ENCODE results near the gene MAFF.
"Not testable (repeated sequence)": the region's sequence is repeated elsewhere in the genome, so short reads cannot be mapped to it uniquely, and the experiment has no call there.

MAFF gene

DNA sequence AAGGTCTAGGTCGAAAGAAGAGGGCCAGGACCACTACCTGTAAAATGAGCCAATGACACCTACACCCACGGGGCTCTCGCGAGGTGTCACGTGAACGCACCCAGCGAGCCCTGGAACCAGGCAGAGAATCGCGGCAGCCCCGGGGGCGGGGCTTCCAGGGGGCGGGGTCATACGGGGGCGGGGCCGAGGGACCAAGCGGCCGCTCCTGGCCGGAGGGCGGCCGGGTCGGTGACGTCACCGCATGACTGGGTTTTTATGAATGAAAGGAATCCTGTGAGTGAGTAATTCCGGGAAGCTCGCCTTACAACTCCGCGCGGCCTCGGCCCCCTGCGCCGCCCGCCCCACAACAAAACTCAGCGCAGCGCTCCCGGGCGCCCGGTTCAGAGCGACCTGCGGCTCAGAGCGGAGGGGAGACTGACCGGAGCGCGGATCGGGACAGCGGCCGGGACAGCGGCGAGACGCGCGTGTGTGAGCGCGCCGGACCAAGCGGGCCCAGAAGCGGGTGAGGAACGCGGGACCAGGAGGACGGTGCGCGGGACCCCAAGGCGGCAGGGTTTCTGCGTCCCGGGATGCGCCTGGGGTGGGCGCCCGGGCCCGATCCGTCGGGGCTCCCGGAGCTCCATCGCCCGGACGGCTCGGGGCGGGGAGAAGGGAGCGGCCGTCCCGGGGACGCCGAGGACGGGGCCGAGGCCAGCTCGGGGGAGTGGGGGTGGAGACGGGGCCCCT lies at the start of gene MAFF:
TSS of gene MAFF (plus strand) at position 284 of the 726 bp plus-strand sequence. CDS start 11,860 bp downstream, outside the sequence.
- peak; percentile 83 for DNase-seq

DNA sequence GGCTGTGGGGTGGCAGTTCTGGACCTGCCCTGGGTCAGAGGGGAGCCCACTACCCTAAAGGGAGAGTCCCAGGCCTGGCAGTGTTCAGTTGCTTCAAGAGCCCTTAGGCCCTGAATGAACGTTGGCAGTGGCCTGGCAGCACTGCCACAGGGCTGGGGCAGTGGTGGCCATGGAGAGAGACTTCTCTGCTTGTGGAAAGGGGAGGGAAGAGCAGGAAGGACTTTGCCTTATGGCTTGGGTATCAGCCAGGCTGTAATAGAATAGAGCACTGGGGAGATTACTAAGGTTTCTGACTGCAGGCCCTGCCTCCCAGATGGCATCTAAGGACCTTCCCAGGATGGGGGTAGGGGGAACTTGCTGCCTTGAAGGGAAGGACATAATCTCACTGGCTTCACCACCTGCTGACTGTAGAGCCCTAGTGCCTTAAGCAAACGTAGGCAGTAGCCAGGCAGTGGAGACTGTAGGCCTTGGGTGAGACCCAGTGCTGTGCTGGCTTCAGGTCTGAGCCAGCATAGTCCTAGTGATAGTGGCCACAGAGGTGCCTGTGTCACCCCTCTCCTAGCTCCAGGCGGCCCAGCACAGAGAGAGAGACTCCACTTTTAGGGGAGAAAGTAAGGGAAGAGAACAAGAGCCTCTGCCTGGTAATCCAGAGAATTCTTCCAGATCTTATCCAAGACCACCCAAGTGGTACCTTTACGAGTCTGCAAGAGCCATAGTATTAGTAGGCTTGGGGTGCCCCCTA lies 47.8 kb upstream of the MAFF start:
- no peak for DNase-seq

DNA sequence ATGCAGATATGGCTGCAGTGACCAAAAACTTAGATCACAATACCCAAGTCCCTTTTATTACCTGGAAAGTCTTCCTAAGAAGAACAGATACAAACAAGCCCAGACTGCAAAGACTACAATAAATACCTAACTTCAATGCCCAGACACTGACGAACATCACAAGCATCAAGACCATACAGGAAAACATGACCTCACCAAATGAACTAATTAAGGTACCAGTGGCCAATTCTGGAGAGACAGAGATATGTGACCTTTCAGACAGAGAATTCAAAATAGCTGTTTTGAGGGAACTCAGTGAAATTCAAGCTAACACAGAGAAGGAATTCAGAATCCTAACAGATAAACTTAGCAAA lies 47.3 kb upstream of the MAFF start:
- not testable (repeated sequence) for DNase-seq

DNA sequence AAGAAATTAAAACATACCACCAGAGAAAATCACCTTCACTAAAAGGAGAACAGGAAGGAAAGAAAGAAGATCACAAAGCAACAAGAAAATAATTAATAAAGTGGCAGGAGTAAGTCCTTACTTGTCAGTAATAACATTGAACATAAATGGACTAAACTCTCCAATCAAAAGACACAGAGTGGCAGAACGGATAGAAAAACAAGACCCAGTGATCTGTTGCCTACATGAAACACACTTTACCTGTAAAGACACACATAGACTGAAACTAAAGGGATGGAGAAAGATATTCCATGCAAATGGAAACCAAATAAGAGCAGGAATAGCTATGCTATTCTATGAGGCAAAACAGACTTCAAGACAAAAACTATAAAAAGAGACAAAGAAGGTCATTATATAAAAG lies 46.1 kb upstream of the MAFF start:
- DNase-seq, result no peak

DNA sequence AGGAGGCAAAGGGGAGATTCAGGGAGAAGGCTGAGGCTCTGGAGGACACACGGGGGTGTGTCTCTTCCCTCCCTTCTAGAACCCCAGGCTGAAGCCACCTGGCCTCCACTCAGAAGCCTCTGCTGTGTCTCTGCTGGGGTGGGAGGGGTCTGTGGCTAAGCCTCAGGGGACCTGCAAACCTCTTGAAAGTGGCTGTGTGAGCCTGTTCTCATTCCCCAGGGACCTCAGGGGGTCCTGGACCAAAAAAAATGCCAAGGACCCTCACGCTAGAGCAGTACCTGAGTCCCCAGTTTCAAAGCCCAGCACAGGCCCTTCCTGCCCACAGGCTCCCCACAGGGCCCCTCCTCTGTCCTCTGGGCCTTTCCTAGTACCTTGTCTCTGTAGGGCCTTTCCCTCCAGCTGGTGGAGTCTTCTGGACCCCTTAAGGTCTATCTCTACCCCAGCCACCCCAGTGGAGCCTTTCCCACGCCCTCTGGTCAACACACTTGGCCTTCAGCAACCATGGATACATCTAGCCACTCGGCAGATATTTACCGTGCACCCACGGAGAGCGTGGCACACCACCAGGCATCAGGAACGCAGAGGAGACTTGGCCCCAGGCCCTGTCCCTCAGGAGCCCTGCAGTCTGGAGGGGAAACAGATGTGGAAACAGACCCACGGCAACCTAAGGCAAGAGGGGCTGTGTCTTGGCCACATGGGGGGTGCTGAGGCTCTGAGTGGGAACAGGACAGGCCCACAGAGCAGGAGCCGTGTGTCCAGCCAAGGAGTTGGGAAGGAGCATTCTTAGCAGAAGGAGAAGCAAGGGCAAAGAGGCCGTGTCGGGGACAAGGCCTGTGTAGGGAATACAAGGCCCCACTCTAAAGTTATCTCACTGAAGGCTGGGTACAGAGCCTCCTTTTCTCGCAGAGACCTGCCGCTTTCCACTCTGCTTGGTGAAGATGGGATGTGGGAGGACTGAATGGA lies 38.6 kb upstream of the MAFF start:
- DNase-seq, result no peak

DNA sequence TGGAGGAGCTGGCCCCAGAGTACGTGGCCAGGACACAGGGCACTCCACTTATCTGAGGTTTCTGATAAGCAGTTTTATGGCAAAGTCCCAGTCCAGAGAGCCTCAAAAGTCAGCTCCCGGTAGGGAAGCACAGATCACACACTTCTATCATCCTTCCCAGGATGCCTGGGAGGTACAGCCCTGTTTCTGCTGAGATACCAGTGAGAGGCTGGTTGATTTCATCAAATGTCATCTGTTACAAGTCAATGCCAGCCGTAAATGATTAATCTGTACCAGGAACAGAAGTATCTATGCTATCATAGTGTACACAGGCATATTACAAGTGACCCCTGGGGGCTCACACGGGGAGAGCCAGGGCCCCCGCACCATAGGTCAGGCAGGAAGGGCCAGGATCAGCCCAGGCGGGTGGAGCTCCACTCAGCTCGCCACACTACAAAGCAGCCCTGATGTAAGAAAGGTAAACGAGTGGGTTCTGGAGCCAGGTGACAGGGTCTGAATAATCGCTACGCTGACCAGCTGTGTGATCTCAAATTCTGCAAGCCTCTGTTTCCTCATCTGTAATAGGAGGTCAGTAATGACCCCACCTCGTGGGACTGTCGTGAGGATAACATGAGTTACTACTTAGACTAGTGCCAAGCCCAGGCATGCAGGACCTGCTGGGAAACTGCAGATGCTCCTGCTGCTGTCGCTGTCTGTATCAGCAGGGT lies 37.8 kb upstream of the MAFF start:
- DNase-seq, result no peak

DNA sequence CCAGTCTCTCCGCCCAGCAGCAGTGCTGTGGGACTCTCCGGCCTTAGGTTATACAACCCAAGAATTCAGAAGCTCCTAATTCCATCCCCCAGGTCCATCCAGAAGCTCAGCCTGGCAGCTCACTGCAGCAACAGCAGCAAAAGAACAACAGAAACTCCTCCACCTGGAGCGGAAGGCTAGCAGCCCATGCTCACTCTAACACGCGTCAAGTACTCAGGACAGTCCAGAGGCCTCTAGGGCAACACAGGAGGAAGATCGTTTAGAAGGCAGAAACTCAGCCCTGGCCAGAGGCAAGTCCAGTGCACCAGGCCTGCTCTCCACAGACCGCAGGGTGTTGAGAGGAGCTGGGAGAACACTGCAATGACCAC lies 37.3 kb upstream of the MAFF start:
- DNase-seq, result no peak

DNA sequence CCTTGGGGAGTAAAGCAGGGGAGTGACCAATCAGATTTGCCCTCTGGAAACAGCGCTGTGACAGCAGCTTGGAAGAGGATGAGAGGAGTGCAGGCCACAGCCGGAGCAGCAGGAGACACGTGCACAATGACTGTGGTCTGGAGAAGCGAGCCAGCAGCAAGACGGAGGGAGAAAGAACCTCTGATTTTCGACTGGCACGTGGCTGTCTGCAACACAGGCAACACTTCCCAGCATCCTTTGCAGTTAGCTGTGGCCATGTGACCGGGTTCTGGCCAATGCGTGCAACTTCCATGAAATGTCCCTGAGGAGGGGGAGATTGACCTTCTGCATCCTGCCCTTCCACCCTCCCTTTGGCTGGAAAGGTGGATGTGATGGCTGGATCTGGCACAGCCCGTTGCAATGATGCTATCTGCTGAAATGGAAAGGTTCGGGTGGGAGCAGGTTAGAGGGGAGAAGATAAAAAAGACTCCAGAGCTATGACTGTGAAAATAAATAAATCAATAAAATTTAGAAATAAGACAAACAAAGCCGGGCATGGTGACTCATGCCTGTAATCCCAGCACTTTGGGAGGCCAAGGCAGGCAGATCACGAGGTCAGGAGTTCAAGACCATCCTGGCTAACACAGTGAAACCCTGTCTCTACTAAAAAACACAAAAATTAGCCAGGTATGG lies 35.7 kb upstream of the MAFF start:
- no peak for DNase-seq

DNA sequence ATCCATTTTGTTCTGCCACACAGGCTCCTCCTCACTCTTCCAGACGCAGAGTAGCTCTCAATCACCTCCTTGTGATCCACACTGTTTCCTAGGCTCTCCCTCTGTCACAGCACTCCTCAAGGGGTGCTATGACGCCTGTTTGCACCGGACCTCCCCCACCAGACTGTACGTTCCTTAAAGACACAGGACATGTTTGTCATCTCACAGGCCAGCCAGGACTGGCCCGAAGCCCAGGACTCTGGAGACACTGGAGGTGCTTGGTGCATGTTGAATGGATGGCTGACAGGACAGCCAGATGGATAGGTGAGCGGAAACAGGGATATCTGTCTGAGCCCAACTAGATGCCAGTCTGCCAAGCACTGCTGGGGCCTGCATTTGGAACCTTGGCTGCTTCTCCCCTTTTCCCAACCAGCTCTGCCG lies 33.8 kb upstream of the MAFF start:
- DNase-seq, result peak; percentile 32

DNA sequence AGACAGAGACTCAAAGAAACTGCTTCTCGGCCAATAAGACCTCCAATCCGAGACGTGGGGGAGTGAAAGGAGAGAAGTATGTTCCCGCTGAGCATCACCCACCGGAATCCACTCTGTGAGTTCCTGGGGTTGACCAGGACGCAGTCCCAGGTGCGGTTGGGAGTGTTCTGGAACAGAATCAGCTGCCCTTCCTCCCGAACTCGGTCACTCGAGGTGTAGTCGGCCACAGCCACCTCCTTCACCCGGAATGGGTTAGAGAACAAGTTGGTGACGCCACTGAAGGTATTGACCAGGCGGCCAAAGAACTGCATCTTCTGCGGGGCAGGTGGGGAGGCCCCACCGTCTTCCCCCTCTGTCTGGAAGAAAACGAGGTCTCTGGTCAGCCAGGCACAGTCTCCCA lies 32.7 kb upstream of the MAFF start:
- DNase-seq, result no peak

DNA sequence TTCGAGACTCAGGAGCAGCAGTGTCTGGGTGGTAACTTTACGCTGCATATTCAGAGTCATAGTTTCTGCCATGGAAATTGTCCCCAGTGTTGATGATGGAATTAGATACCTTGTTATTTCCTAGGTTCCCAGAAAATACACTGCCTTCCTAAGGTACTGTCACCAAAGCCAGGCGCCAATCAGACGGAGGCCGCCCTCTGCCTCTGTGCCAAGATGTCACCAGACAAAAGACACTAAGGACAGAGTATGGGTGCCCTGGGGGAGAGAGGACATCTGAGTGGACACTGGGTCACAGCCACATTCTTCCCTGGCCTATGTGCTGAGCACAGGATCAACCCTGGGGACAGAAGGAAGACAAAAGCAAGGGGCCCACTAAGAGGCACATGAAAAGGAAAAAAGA lies 31.3 kb upstream of the MAFF start:
- DNase-seq, result no peak

DNA sequence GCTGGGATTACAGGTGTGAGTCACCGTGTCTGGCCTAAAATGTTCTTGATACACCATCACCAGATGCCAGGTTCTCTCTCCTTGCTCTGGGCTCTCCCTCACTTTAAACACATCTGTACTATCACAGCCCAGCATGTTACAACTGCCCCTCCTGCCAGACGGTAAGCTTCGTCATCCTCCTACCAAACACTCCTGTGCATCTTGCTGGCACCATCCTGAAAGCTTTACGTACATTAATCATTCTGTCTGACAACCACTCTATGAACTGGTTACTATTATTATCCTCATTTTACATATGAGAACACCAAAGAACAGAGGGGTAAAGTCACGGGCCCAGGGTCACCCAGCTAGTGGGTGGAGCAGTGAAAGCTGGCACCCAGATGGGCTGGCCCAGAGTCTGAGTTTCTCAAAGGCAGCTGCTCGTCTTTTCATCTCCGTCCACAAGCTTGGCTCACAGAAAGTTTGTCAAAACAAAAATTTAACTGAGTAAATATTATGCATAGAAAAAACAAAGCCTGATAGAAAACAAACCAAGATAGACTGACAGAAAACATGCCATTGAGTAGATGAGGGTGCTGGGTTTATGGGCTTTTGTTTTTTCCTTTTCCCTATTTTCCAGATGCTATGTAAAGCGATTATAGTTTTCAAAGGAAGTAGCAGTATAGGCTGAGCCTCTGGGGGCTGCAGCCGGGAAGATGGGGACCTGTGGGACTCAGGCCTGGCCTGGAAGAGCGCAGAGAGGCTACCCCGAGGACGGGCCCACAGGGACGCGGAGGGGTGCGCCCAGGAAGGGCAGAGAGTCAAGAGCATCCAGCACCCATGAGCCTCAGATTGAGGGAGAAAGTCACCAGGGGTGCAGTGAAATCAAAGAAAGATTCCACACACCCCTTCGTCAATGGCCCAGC lies 29.6 kb upstream of the MAFF start:
- no peak for DNase-seq

DNA sequence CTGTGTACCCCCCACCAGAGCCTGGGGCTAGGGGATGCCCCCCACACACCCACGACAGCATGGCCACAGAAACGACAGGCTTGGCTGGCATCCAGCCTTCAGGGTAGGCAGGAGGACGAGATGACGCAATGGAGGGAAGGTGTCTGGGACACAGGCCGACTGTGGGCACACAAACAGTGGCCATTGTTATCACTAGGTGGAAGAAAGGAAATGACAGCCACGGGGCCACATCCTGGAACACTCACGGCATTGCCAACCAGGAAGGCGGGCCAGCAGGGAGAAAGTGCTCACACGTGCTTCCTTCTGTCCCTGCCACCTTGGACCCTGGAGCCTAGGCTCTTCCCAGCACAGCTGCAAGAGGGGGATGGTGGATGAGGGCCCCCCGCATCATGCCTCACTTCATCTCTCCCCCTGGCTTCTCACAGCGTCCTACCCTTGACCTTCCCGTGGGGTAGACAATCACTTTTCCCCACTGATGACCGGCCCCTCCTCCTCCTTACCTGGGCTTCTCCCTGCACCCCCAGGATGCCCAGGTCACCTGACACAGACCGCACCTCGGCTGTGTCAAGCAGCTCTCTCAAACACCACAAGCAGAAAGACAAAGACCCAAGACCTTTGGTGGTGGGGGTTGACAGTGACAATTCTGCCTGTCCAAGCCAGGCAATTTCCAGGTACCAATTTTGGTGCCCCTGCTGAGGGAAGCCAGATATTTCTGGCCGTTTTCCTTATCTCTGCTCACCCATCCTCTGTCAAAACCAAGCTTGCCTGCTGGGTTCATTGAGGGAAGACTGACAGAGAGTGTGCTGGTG lies 28.8 kb upstream of the MAFF start:
- DNase-seq, result no peak

DNA sequence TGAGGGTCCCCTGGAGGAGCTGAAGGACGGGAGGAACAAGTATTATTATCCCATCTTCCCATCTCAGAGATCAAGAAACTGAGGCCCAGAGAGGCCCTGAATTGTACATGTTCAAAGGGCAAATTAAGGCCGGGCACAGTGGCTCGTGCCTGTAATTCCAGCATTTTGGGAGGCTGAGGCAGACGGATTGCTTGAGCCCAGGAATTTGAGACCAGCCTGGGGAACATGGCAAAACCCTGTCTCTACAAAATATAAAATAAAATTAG lies 28.2 kb upstream of the MAFF start:
- no peak for DNase-seq

DNA sequence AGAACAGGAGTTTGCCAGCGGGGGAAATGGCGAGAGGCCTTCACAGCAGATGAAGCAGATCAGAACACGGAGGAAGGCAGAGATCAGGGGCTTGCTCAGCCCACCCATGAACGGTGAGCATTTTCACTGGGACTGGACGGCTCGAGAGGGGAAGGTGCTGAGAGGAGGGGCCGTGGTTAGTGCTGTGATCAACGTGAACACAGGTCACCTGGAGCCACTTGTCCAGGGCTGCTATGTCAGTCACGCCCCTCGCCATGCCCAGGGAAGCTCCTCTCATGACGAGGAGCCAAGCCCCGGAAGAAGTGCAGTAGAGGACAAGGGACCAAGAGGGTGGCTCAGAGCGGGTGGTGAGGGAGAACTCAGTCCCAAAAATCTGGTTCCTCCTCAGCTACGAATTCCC lies 27.2 kb upstream of the MAFF start:
- DNase-seq, result no peak

DNA sequence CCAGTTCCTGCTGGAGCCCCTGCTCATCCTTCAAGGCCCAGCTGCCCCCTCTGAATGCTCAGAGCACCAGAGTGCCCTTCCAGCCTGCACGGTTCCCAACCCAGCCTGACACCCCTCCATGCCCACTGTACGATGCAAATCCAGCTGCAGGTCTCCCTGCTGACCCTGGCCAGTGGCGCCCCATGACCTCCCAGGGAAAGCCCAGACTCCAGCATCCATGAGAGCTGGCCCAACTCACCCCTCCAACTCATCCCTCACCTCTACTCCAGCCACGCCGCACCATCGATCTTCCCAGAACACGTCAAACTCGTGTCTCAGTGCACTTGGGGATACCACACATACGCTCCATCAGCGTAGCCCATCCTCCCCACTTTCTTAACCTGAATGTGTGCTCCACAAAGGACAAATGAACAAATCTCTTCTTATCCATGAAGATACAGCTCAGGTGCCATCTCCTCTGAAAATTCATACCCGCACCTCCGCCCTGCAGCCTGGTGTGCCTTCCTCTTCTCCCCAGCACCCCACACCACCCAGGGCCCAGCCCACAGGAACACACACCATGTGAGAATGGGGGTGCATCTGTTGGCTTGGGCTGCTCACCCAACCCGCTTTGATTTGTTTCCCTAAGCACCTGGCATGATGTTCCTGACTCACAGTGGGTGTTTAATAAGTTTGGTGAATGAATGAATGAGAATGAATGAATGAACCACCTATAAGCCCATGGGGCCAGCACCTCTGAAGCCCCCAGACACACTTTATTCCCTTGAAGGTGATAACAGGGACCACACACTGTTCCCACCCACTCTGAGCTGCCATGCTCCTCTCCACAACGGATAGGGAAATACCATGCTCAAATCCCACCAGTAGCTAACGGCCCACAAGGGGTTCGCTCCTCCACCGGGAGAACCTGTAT lies 26.3 kb upstream of the MAFF start:
- no peak for DNase-seq

DNA sequence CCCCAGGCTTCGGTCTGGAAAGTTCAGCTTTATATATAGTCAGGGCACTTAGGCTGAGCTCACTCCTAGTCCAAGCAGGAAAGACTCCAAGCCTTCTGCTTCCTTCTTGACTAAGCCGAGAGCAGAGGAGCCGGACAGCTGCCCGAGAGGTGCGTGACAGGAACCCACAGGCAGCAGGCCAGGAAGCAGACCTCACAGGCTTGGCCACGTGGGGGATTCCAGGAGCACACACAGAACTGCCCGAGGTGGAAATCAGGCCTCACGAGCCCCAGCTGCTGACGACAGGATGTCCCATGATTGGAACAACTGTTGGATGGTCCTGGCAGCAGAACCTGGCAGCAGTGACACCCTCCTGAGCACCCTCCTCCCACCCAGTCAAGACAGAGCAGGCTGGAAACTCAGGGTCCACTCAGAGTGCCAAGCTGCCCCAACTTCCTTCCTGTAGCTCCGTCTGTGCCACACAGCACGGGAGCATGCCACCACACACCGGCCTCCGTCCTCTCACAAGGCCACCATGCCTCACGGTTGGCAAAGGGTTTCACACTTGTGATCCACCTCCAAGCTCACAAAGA lies 25.5 kb upstream of the MAFF start:
- no peak for DNase-seq

DNA sequence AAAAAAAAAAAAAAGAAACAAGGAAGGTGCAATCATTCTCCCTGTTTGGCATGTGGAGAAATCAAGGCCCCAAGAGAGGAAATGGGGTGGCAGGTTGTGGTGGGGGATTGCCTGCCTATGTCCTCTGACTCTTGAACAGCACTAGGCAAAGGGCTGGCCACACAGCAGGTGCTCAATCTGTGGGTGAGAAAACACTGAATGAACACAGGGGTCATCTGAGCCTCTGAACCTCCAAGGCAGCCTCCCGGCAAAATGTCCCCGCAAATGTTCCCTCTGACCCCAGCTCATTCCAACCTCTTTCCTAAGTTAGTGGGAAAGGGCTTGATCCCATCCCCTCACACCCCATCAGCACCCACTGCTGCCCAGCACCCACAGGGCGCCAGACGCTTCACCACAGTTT lies 24.8 kb upstream of the MAFF start:
- no peak for DNase-seq

DNA sequence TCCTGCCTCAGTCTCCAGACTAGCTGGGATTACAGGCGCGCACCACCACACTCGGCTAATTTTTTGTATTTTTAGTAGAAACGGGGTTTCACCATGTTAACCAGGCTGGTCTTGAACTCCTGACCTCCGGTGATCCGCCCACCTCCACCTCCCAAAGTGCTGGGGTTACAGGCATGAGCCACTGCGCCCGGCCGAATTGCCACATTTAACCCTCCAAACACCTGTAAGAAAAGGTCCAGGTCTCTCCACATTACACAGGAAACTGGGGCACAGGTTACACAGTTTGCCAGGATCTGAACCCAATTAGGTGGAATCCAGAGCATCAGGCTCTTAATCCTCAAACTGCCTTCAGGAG lies 24.2 kb upstream of the MAFF start:
- not testable (repeated sequence) for DNase-seq

Measured in NCI-H1105 treated with DMSO at 0.1 percent for 48 hours (cell line).